H1 (cell line): ENCODE measurements around the gene BCAR3. TPM values are rescaled to one million over a fixed set of nuclear protein-coding genes. Genes with fewer than 3 reads are reported as not detected.

Experiments
- CTCF ChIP-seq, 3 experiments: IDR thresholded peaks; 1 replicate in 2 of 3; 2 replicates in 1 of 3; pipeline versions ENCODE4 v1.5.1 to v1.6.1; 2011; ENCODE audit warnings: low read length in 3 of 3, mild to moderate bottlenecking in 3 of 3, inconsistent platforms in 2 of 3, low read depth in 1 of 3, moderate library complexity in 1 of 3; ENCODE audit not compliant: insufficient read depth in 1 of 3; ENCODE audit errors: control extremely low read depth in 1 of 3
- HDAC6 ChIP-seq: IDR thresholded peaks from one replicate; pipeline ENCODE4 v1.7.1; 2012; ENCODE audit warnings: low read depth, mild to moderate bottlenecking, inconsistent platforms, low read length, moderate library complexity
- SIRT6 ChIP-seq: IDR thresholded peaks from one replicate; pipeline ENCODE4 v1.7.1; 2012; ENCODE audit warnings: low read length, inconsistent platforms
- TEAD4 ChIP-seq: IDR thresholded peaks from 2 replicates; pipeline ENCODE4 v1.6.1; 2012; ENCODE audit warnings: low read depth, low read length, inconsistent platforms, mixed read lengths
- polyA plus RNA-seq, 7 experiments: library from polyadenylated mRNA; depleted of rRNA in 3 of 7; stranded (reverse) in 5 of 7; unstranded in 2 of 7; fragments of >200 nt in 5 of 7; fragments of 200-250 nt in 2 of 7; gene quantifications; 1 replicate in 5 of 7; 2 replicates in 1 of 7; 4 replicates in 1 of 7; pipeline versions ENCODE4 v1.2.1 to v1.2.3, GENCODE V29; 2011 to 2013; ENCODE audit warnings: missing spikeins in 2 of 7, mixed read lengths in 2 of 7
- total RNA-seq: library from RNA; stranded (reverse); fragmentation: NEBNext Ultra II Directional; extraction: Animal tissue kit (Norgen Biotek cat#: 25700); gene quantifications from 2 replicates; pipeline ENCODE4 v1.2.1, GENCODE V29; 2021

The BCAR3 gene
- total and polyA plus RNA-seq, 2 of the 8 experiments (the other 6 are each of a cell fraction or from before 2014, with no cell fraction given), result 5.6 to 9.2 TPM

GRCh38 chr1:93526431-93526830 is 155.2 kb downstream of the BCAR3 start (continued):
- TF ChIP-seq CTCF (IDR thresholded peaks at IDR 0.05; ENCODE audit: control extremely low read depth in 1 of 3, insufficient read depth in 1 of 3, low read depth in 1 of 3, low read length in 3 of 3), result no peak
- TF ChIP-seq TEAD4, result no peak
- no peak for TF ChIP-seq HDAC6
- no peak for TF ChIP-seq SIRT6
